Transverse colon (tissue), 4 donors: ENCODE measurements around the gene U2AF2. TPM values are rescaled to one million over a fixed set of nuclear protein-coding genes. Genes with fewer than 3 reads are reported as not detected.

Experiments
- DNase-seq: peaks from one replicate; pipeline ENCODE4 v3.0.0-alpha.2; 2019
- H3K27ac ChIP-seq, 4 donors: fragments of 200-600 bp; sonication (generic); 2 replicates each; pipeline ENCODE4 v1.5.1; 2016 to 2018; ENCODE audit warnings: inconsistent platforms in 4 of 4
- H3K27me3 ChIP-seq: fragments of 200-600 bp; sonication (generic); 2 replicates; pipeline ENCODE4 v1.5.1; 2017; ENCODE audit warnings: inconsistent platforms
- H3K36me3 ChIP-seq, 4 donors: fragments of 200-600 bp; sonication (generic); 2 replicates each; pipeline ENCODE4 v1.5.1; 2017 to 2019; ENCODE audit warnings: inconsistent platforms in 4 of 4
- H3K4me1 ChIP-seq, 4 donors: fragments of 200-600 bp; sonication (generic); 2 replicates each; pipeline ENCODE4 v1.5.1; 2017 to 2020; ENCODE audit warnings: inconsistent platforms in 4 of 4
- H3K4me3 ChIP-seq, 4 donors: fragments of 200-600 bp; sonication (generic); 1 replicate in 1 of 4; 2 replicates in 3 of 4; pipeline versions ENCODE4 v1.5.1 to v1.6.1; 2017 to 2019; ENCODE audit warnings: inconsistent platforms in 4 of 4
- H3K9me3 ChIP-seq, 2 donors: fragments of 200-600 bp; sonication (generic); 2 replicates each; pipeline ENCODE4 v1.5.1; 2017 to 2019; ENCODE audit warnings: inconsistent platforms in 2 of 2
- EP300 ChIP-seq: sonication (generic); formaldehyde crosslinking; IDR thresholded peaks from one replicate; pipeline ENCODE4 v1.6.1; 2017; ENCODE audit warnings: antibody characterized with exemption, low read depth
- POLR2A ChIP-seq: fragments of 450-650 bp; IDR thresholded peaks from one replicate; pipeline ENCODE4 v1.6.1; 2016; ENCODE audit warnings: antibody characterized with exemption, mild to moderate bottlenecking, moderate library complexity
- POLR2AphosphoS5 ChIP-seq, 3 donors: sonication (generic); formaldehyde crosslinking; IDR thresholded peaks; one replicate each; pipeline ENCODE4 v1.6.1; 2016; ENCODE audit warnings: antibody characterized with exemption in 3 of 3
- WGBS, 2 donors: methylation state at CpG; one replicate each; pipeline ENCODE4 v1.1.5; 2018; ENCODE audit warnings: low coverage in 1 of 2; 5-methylcytosine and 5-hydroxymethylcytosine counted together
- in situ Hi-C, 4 donors: fragments of 200-750 bp; cut with MboI; loops; one replicate each; pipeline versions ENCODE4 v1.15.0 to v1.15.1; 2017; ENCODE audit warnings: low sequenced_read_pairs in 3 of 4, low pct_ligation_motif_present in 1 of 4, low pct_unique_long_range_greater_than_20kb in 1 of 4
- intact Hi-C: fragments of 100-400 bp; cut with DNase I; formaldehyde crosslinking; loops from one replicate; pipeline ENCODE4 v1.15.1; 2023; ENCODE audit warnings: low total_unique reads
- small RNA-seq, 4 donors: library from RNA; depleted of rRNA; stranded (forward); fragments of <200 nt; gene quantifications; one replicate each; pipeline ENCODE3, GENCODE V24; 2016
- total RNA-seq, 4 donors: library from RNA; depleted of rRNA; stranded (reverse); fragments of >200 nt; gene quantifications; one replicate each; pipeline ENCODE4 v1.1.0, GENCODE V29; 2016
- TF ChIP-seq, protein P1 (sequence below), 5 experiments: fragments of 200-600 bp in 3 of 5; fragments of 450-650 bp in 2 of 5; sonication (generic) in 3 of 5; IDR thresholded peaks; 1 replicate in 2 of 5; 2 replicates in 3 of 5; pipeline ENCODE4 v1.5.1; 2016 to 2017; ENCODE audit warnings: antibody characterized with exemption in 5 of 5, inconsistent platforms in 3 of 5, mild to moderate bottlenecking in 2 of 5, moderate library complexity in 1 of 5

U2AF2 gene
- total RNA-seq, 4 donors from 2014 or later = 112 to 185 (median 130) TPM

DNA sequence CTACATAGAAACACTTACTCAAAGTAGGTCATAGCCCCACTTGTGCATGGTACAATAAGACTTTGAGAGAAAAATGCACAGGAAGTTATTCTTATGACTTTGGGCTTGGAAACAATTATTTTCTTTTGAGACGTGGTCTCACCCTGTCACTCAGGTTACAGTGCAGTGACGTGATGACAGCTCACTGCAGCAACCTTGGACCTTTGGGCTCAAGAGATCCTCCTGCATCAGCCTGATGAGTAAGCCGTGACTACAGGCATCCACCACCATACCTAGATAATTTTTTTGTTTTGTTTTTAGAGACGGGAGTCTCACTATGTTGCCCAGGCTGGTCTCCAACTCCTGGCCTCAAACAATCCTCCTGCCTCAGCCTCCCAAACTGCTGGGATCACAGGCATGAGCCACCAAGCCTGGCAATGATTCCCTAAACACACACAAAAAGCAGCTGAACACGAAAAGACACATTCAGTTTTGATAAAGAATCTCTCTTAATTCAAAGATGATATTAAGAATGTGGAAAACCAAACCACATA, 65.4 kb downstream of the U2AF2 start:
- Histone ChIP-seq H3K27me3 (peaks cover 40% of the 10 kb centered on the region), H3K4me3 (no peak overlapping the region), H3K36me3 (no peaks in the 10 kb centered on the region), H3K27ac (no peak overlapping the region), H3K4me1 (no peaks in the 10 kb centered on the region), H3K9me3 (no peaks in the 10 kb centered on the region)
- in situ Hi-C loops (no loop called here), intact Hi-C loops (no loop called here)
- WGBS, 2 donors = 69 to 76% methylated on average over 4 to 5 of the region's 5 CpGs
- TF ChIP-seq, protein P1, sequence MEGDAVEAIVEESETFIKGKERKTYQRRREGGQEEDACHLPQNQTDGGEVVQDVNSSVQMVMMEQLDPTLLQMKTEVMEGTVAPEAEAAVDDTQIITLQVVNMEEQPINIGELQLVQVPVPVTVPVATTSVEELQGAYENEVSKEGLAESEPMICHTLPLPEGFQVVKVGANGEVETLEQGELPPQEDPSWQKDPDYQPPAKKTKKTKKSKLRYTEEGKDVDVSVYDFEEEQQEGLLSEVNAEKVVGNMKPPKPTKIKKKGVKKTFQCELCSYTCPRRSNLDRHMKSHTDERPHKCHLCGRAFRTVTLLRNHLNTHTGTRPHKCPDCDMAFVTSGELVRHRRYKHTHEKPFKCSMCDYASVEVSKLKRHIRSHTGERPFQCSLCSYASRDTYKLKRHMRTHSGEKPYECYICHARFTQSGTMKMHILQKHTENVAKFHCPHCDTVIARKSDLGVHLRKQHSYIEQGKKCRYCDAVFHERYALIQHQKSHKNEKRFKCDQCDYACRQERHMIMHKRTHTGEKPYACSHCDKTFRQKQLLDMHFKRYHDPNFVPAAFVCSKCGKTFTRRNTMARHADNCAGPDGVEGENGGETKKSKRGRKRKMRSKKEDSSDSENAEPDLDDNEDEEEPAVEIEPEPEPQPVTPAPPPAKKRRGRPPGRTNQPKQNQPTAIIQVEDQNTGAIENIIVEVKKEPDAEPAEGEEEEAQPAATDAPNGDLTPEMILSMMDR (IDR thresholded peaks at IDR 0.05) = no peak
- no peak for TF ChIP-seq POLR2A
- no peak for TF ChIP-seq POLR2AphosphoS5 (IDR thresholded peaks at IDR 0.05)
- no peak for TF ChIP-seq EP300
- DNase-seq = no peak

DNA sequence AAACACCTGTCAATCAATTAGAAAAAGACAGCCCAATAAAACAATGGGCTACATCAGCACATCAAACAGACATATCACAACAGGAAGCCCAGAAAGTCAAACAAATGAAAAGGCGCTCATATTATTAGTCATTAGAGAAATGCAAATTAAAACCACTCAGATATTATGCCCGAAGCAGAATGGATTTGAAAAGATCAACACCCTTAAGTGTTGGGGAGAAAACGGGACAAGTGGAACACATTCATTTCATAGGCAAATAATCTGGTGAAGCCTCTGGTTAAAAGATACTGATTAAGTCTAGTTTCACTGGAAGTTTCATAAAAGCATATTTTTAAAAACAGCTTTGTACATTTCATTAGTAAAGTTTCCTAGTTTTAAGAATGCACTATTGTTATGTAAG, 66.0 kb downstream of the U2AF2 start:
- in situ Hi-C loops (no loop called here), intact Hi-C loops (no loop called here)
- H3K27ac ChIP-seq = no peak overlapping the region
- peaks cover 35% of the 10 kb centered on the region for H3K27me3 ChIP-seq
- DNase-seq = no peak
- H3K4me3 ChIP-seq = no peak overlapping the region
- 82 to 95% methylated on average over 3 of the region's 3 CpGs for WGBS, 2 donors
- H3K36me3 ChIP-seq = no peaks in the 10 kb centered on the region
- TF ChIP-seq POLR2A = no peak
- TF ChIP-seq POLR2AphosphoS5 (IDR thresholded peaks at IDR 0.05) = no peak
- TF ChIP-seq EP300 = no peak
- TF ChIP-seq, protein P1 (IDR thresholded peaks at IDR 0.05) = no peak
- no peaks in the 10 kb centered on the region for H3K9me3 ChIP-seq
- H3K4me1 ChIP-seq = no peaks in the 10 kb centered on the region

DNA sequence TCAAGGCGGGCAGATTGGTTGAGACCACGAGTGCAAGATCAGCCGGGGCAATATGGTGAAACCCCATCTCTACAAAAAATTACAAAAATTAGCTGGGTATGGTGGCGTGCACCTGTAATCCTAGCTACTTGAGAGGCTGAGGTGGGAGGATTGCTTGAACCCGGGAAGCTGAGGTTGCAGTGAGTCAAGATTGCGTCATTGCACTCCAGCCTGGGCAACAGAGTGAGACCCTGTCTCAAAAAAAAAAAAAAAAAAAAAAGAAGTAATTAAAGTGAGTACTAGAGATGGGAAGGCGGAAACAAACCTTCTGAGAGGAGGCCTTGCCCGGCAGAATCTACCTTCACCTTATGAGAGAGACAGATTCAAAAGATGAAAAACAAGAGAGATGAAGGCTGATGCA, 68.7 kb downstream of the U2AF2 start:
- Histone ChIP-seq H3K4me3 (no peak overlapping the region), H3K9me3 (no peaks in the 10 kb centered on the region), H3K4me1 (no peaks in the 10 kb centered on the region), H3K27ac (no peak overlapping the region), H3K36me3 (no peaks in the 10 kb centered on the region), H3K27me3 (peaks cover 27% of the 10 kb centered on the region)
- TF ChIP-seq EP300 = no peak
- TF ChIP-seq POLR2A = no peak
- TF ChIP-seq, protein P1 (IDR thresholded peaks at IDR 0.05) = no peak
- TF ChIP-seq POLR2AphosphoS5 (IDR thresholded peaks at IDR 0.05) = no peak
- 85 to 91% methylated on average over 5 to 8 of the region's 8 CpGs for WGBS, 2 donors
- no peak for DNase-seq
- intact Hi-C loops = no loop called here
- in situ Hi-C loops = no loop called here

Small RNA genes within 50 kb of the gene (small RNA-seq; reads per million reads assigned to genes)
- 0 reads per million in 4 donors for gene AC010525.2

Other genes with a start within 250 kb of the U2AF2 start
- 10 to 100 TPM; 12.4 to 40.8 (median 18.1) TPM for gene UBE2S, start 247.2 kb upstream of the U2AF2 start, total RNA-seq
- under 1 TPM in 1 of 4 donors, not detected in 3; 0.75 TPM for gene SHISA7, start 211.7 kb upstream of the U2AF2 start, total RNA-seq
- gene ISOC2, start 193.4 kb upstream of the U2AF2 start, total RNA-seq = 100 to 1,000 TPM in 2 of 4 donors, 10 to 100 TPM in 2; 71.1 to 142 (median 97.6) TPM
- gene C19orf85, start 190.3 kb upstream of the U2AF2 start, total RNA-seq = not detected
- 1 to 10 TPM; 5.9 to 7.6 (median 6.4) TPM for gene ZNF628, start 178.4 kb upstream of the U2AF2 start, total RNA-seq
- gene NAT14, start 169.8 kb upstream of the U2AF2 start, total RNA-seq = 1 to 10 TPM in 2 of 4 donors, not detected in 2; 2.1 to 2.7 TPM
- 10 to 100 TPM in 2 of 4 donors, 1 to 10 TPM in 2; 3.4 to 41.2 (median 11.1) TPM for gene SSC5D, start 166.6 kb upstream of the U2AF2 start, total RNA-seq
- not detected for gene SBK2, start 117.9 kb upstream of the U2AF2 start, total RNA-seq
- gene SBK3, start 109.5 kb upstream of the U2AF2 start, total RNA-seq = not detected
- 1 to 10 TPM; 2.0 to 5.6 (median 2.9) TPM for gene ZNF579, start 74.2 kb upstream of the U2AF2 start, total RNA-seq
- 100 to 1,000 TPM in 1 of 4 donors, 10 to 100 TPM in 1, 1 to 10 TPM in 2; 8.5 to 137 (median 18.3) TPM for gene FIZ1, start 55.5 kb upstream of the U2AF2 start, total RNA-seq
- 10 to 100 TPM; 17.7 to 51.1 (median 37.9) TPM for gene ZNF524, start 54.7 kb upstream of the U2AF2 start, total RNA-seq
- 10 to 100 TPM in 2 of 4 donors, 1 to 10 TPM in 2; 8.3 to 50.1 (median 13.4) TPM for gene ZNF865, start 49.4 kb upstream of the U2AF2 start, total RNA-seq
- gene ZNF784, start 30.5 kb upstream of the U2AF2 start, total RNA-seq = 10 to 100 TPM; 11.1 to 27.7 (median 14.5) TPM
- gene ZNF580, start 14.0 kb upstream of the U2AF2 start, total RNA-seq = 100 to 1,000 TPM in 1 of 4 donors, 10 to 100 TPM in 3; 15.2 to 154 (median 25.7) TPM
- 10 to 100 TPM in 2 of 4 donors, 1 to 10 TPM in 2; 4.1 to 19.7 (median 10.0) TPM for gene ZNF581, start 11.4 kb upstream of the U2AF2 start, total RNA-seq
- gene CCDC106, start 6.8 kb upstream of the U2AF2 start, total RNA-seq = 10 to 100 TPM in 2 of 4 donors, 1 to 10 TPM in 2; 3.7 to 15.1 (median 8.4) TPM
- 100 to 1,000 TPM; 121 to 242 (median 185) TPM for gene EPN1, start 20.2 kb downstream of the U2AF2 start, total RNA-seq
- not detected for gene NLRP9, start 83.4 kb downstream of the U2AF2 start, total RNA-seq
- not detected for gene RFPL4A, start 104.1 kb downstream of the U2AF2 start, total RNA-seq
- gene RFPL4AL1, start 114.1 kb downstream of the U2AF2 start, total RNA-seq = not detected
- gene NLRP11, start 177.0 kb downstream of the U2AF2 start, total RNA-seq = not detected
- gene NLRP4, start 181.5 kb downstream of the U2AF2 start, total RNA-seq = not detected